ENCODE results near the gene TACC2.

Gene TACC2

GRCh38 chr10:121974535-121975294 is 14.2 kb upstream of the TACC2 start, which contains the start of gene NSMCE4A:
NSMCE4A (minus strand) TSS chr10:121975217; CDS start chr10:121975165, 52 bp downstream.
- H3K4me3 ChIP-seq (ENCODE audit: low read depth, low read length), result peak within 1 kb of the TSS; percentile 75
- TF ChIP-seq CTCF (IDR thresholded peaks at IDR 0.05; ENCODE audit: borderline replicate concordance, insufficient read depth, low read depth, low read length), result peak; percentile 83

DNA sequence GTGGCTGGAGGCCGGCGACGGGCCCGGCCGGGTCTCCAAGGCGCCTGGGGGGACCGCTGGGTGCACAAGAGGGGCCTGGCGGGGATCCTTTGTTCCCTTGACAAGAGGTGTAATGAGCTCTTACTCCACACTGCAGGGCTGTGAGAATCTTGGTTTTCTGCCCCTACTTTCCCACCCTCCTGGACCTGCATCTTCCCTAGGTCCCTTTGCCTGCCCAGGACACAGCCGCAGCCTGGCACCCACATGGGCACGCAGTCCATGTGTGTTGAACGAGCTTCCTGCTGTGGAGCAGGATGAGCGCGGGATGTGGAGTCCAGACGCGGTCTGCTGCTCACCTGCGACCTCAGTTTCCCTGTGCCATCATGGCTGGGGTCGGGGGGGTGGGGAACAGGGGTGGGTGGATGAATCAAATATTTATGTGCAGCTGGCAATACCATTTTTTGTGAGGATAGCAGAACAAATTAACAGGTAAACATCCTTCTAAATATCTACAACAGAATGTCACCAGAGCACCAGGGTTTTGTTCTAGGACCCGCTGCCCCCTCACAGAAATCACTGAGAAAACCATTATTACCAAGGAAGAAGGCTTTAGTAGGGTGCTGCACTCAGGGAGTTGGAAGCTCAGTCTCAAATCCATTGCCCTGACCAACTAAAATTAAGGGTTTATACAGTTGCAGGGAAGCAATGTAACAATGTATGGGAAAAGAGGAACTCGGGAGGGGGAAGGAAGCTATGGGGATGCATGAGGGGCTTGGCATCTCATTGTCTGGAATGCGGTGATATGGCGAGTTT is 13.5 kb upstream of the TACC2 start:
- TF ChIP-seq CTCF (IDR thresholded peaks at IDR 0.05; ENCODE audit: borderline replicate concordance, insufficient read depth, low read depth, low read length), result no peak
- H3K4me3 ChIP-seq (ENCODE audit: low read depth, low read length), result peak overlapping the region; percentile 75

DNA sequence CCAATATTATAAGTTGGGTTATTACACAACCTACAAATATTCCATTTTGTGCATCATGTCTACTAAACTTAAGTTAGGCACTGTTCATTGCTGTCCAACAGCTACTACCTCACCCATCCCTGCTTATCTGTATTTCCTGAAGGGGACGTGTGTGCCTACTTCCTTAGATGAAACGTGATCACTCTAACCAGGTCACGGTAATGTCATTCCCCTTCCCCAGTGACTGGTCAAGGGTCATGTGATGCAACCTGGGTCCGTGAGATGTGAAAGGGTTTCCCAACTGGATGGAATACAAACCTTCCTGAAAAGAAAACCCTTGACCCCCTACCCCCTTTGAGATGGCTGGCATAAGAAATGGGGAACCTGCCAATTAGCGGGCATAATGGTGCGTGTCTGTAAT is 12.4 kb upstream of the TACC2 start:
- H3K4me3 ChIP-seq (ENCODE audit: low read depth, low read length), result no peak overlapping the region

GRCh38 chr10:121978511-121978910 is 10.5 kb upstream of the TACC2 start:
- no peak overlapping the region for H3K4me3 ChIP-seq (ENCODE audit: low read depth, low read length)
- no peak for TF ChIP-seq CTCF (IDR thresholded peaks at IDR 0.05; ENCODE audit: borderline replicate concordance, insufficient read depth, low read depth, low read length)

More for the DNA sequence above, 12.4 kb upstream of the TACC2 start:
- TF ChIP-seq CTCF (IDR thresholded peaks at IDR 0.05; ENCODE audit: borderline replicate concordance, insufficient read depth, low read depth, low read length), result no peak

DNA sequence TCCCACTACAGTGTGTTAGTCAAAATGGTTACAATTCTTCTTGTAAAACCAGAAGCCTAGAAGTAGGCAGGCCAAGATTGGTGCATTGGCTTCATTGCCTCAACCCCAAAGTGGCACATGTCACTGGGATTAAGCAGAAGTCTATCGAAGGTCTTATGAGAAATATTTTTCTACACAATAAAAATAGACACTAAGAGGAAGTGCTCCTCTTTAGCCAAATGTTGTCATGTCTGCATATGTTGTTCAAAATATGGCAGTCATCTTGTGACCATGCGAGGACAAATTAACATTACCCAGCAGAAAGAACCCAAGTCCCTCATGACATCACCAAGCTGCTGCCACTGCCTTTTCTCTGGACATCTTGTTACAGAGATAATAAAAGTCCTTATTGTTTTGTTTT is 7.6 kb upstream of the TACC2 start:
- TF ChIP-seq CTCF (IDR thresholded peaks at IDR 0.05; ENCODE audit: borderline replicate concordance, insufficient read depth, low read depth, low read length), result no peak
- no peak overlapping the region for H3K4me3 ChIP-seq (ENCODE audit: low read depth, low read length)

DNA sequence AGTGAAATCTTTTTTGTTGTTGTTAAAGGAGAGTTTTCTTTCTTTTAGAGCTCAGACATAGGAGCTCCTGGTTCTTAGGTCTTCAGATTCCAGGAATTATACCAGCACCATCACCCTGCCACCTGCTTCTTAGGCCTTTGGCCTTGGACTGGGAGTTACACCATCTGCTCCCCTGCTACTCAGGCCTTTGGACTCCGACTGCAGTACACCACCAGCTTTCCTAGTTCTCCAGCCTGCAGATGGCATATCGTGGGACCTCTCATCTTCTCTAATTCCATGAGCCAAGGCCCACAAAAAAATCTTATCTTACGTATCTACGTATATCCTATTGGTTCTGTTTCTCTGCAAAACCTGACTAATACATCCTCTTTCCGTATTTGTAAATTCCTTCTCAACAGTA is 5.1 kb upstream of the TACC2 start:
- no peak overlapping the region for H3K4me3 ChIP-seq (ENCODE audit: low read depth, low read length)
- TF ChIP-seq CTCF (IDR thresholded peaks at IDR 0.05; ENCODE audit: borderline replicate concordance, insufficient read depth, low read depth, low read length), result no peak

Data from GM12875 (cell line).